Neural cell (in vitro differentiated cells): ENCODE data around the gene TGM5. TPM values are rescaled to one million over a fixed set of nuclear protein-coding genes. Genes with fewer than 3 reads are reported as not detected.

Experiments
- H2AFZ ChIP-seq: fragments of 200-600, 300-800 bp; sonication (generic), shearing (Covaris generic); 2 replicates; pipeline ENCODE4 v1.6.0; 2014; ENCODE audit warnings: low read depth, mild to moderate bottlenecking, antibody characterized with exemption, low read length, moderate library complexity
- H3F3A ChIP-seq: fragments of 200-600 bp; shearing (Covaris generic); 2 replicates; pipeline ENCODE4 v1.6.1; 2016; ENCODE audit warnings: mild to moderate bottlenecking, moderate library complexity, mixed read lengths, antibody characterized with exemption, low read length; ENCODE audit not compliant: insufficient read depth, poor library complexity, severe bottlenecking
- H3K27ac ChIP-seq: fragments of 200-600, 300-800 bp; sonication (generic), shearing (Covaris generic); 2 replicates; pipeline ENCODE4 v1.5.1; 2014; ENCODE audit warnings: mild to moderate bottlenecking, low read length, moderate library complexity
- H3K27me3 ChIP-seq: fragments of 300-800, 200-600 bp; sonication (generic), shearing (Covaris generic); 2 replicates; pipeline ENCODE4 v1.6.0; 2014; ENCODE audit warnings: mild to moderate bottlenecking, low read depth, low read length, moderate library complexity; ENCODE audit not compliant: insufficient read depth
- H3K36me3 ChIP-seq: fragments of 300-800, 200-600 bp; sonication (generic), shearing (Covaris generic); 2 replicates; pipeline ENCODE4 v1.5.1; 2014; ENCODE audit warnings: mild to moderate bottlenecking, antibody characterized with exemption, low read length, moderate library complexity; ENCODE audit not compliant: insufficient read depth
- H3K4me2 ChIP-seq: fragments of 300-800, 200-600 bp; sonication (generic), shearing (Covaris generic); 2 replicates; pipeline ENCODE4 v1.6.0; 2014; ENCODE audit warnings: mild to moderate bottlenecking, low read length
- H3K4me3 ChIP-seq: fragments of 300-800, 200-600 bp; sonication (generic), shearing (Covaris generic); 2 replicates; pipeline ENCODE4 v1.5.1; 2014; ENCODE audit warnings: mild to moderate bottlenecking, low read length, moderate library complexity
- H3K79me2 ChIP-seq: fragments of 200-600 bp; shearing (Covaris generic); replicated peaks from 2 replicates; pipeline ENCODE4 v1.6.0; 2014; ENCODE audit warnings: mild to moderate bottlenecking, low read length, moderate library complexity; ENCODE audit not compliant: insufficient read depth
- H3K9ac ChIP-seq: fragments of 300-800, 200-600 bp; sonication (generic), shearing (Covaris generic); 2 replicates; pipeline ENCODE4 v1.6.1; 2016; ENCODE audit warnings: mild to moderate bottlenecking, low read length, mixed read lengths
- H3K9me2 ChIP-seq: fragments of 200-600 bp; shearing (Covaris generic); 2 replicates; pipeline ENCODE4 v1.6.1; 2016; ENCODE audit warnings: mild to moderate bottlenecking, low read length, mixed read lengths; ENCODE audit not compliant: insufficient read depth
- H3K9me3 ChIP-seq: fragments of 200-600, 300-800 bp; sonication (generic), shearing (Covaris generic); 2 replicates; pipeline ENCODE4 v1.6.1; 2016; ENCODE audit warnings: mild to moderate bottlenecking, mixed run types, low read length, moderate library complexity, mixed read lengths
- H4K20me1 ChIP-seq: fragments of 200-600 bp; shearing (Covaris generic); 2 replicates; pipeline ENCODE4 v1.6.1; 2016; ENCODE audit warnings: mild to moderate bottlenecking, mixed run types; ENCODE audit not compliant: insufficient read depth
- CTCF ChIP-seq: fragments of 450-650 bp; IDR thresholded peaks from 2 replicates; pipeline ENCODE4 v1.5.1; 2014; ENCODE audit warnings: antibody characterized with exemption, mild to moderate bottlenecking, moderate library complexity; ENCODE audit not compliant: poor library complexity, severe bottlenecking
- EP300 ChIP-seq: fragments of 450-650 bp; conservative IDR thresholded peaks from 2 replicates; pipeline ENCODE4 v1.6.1; 2014; ENCODE audit warnings: antibody characterized with exemption, mild to moderate bottlenecking, moderate library complexity; ENCODE audit not compliant: poor library complexity, severe bottlenecking
- EZH2 ChIP-seq: fragments of 200-600, 300-800 bp; shearing (Covaris generic), sonication (generic); IDR thresholded peaks from 2 replicates; pipeline ENCODE4 v1.6.1; 2014; ENCODE audit warnings: antibody characterized with exemption, low read length, borderline replicate concordance, mild to moderate bottlenecking; ENCODE audit not compliant: insufficient read depth, poor library complexity, severe bottlenecking
- MXI1 ChIP-seq: fragments of 450-650 bp; conservative IDR thresholded peaks from 2 replicates; pipeline ENCODE4 v1.6.1; 2014; ENCODE audit warnings: antibody characterized with exemption, mild to moderate bottlenecking; ENCODE audit not compliant: poor library complexity, severe bottlenecking
- POLR2AphosphoS5 ChIP-seq: IDR thresholded peaks from 2 replicates; pipeline ENCODE4 v1.6.1; 2012
- RAD21 ChIP-seq: fragments of 450-650 bp; conservative IDR thresholded peaks from 2 replicates; pipeline ENCODE4 v1.6.1; 2014; ENCODE audit warnings: antibody characterized with exemption, mild to moderate bottlenecking, moderate library complexity
- SMC3 ChIP-seq: fragments of 450-650 bp; conservative IDR thresholded peaks from 2 replicates; pipeline ENCODE4 v1.6.1; 2014; ENCODE audit warnings: antibody characterized with exemption, mild to moderate bottlenecking, moderate library complexity; ENCODE audit not compliant: poor library complexity
- TAF1 ChIP-seq: IDR thresholded peaks from 2 replicates; pipeline ENCODE4 v1.6.1; 2012; ENCODE audit warnings: low read depth
- polyA plus RNA-seq: library from polyadenylated mRNA; depleted of rRNA; stranded (reverse); fragments of >200 nt; gene quantifications from 2 replicates; pipeline ENCODE4 v1.2.3, GENCODE V29; 2014
- TF ChIP-seq, protein P1 (sequence below): IDR thresholded peaks from 2 replicates; pipeline ENCODE4 v1.6.1; 2012; ENCODE audit warnings: borderline replicate concordance

Gene TGM5
- polyA plus RNA-seq, 1 donor from 2014 or later = not detected

- Histone ChIP-seq H3K9me3 (no peaks in the 10 kb centered on the region), H3K9ac (no peak overlapping the region), H3K36me3 (no peaks in the 10 kb centered on the region), H3K4me3 (no peak overlapping the region), H3F3A (no peaks in the 10 kb centered on the region), H3K27me3 (no peaks in the 10 kb centered on the region), H3K79me2 (no peaks in the 10 kb centered on the region), H3K9me2 (no peaks in the 10 kb centered on the region), H2AFZ (no peak overlapping the region), H4K20me1 (no peaks in the 10 kb centered on the region), H3K27ac (no peak overlapping the region), H3K4me2 (no peak overlapping the region)
- TF ChIP-seq, protein P1, sequence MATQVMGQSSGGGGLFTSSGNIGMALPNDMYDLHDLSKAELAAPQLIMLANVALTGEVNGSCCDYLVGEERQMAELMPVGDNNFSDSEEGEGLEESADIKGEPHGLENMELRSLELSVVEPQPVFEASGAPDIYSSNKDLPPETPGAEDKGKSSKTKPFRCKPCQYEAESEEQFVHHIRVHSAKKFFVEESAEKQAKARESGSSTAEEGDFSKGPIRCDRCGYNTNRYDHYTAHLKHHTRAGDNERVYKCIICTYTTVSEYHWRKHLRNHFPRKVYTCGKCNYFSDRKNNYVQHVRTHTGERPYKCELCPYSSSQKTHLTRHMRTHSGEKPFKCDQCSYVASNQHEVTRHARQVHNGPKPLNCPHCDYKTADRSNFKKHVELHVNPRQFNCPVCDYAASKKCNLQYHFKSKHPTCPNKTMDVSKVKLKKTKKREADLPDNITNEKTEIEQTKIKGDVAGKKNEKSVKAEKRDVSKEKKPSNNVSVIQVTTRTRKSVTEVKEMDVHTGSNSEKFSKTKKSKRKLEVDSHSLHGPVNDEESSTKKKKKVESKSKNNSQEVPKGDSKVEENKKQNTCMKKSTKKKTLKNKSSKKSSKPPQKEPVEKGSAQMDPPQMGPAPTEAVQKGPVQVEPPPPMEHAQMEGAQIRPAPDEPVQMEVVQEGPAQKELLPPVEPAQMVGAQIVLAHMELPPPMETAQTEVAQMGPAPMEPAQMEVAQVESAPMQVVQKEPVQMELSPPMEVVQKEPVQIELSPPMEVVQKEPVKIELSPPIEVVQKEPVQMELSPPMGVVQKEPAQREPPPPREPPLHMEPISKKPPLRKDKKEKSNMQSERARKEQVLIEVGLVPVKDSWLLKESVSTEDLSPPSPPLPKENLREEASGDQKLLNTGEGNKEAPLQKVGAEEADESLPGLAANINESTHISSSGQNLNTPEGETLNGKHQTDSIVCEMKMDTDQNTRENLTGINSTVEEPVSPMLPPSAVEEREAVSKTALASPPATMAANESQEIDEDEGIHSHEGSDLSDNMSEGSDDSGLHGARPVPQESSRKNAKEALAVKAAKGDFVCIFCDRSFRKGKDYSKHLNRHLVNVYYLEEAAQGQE = no peak
- TF ChIP-seq CTCF (no peak), RAD21 (no peak), SMC3 (no peak), POLR2AphosphoS5 (no peak), TAF1 (no peak)
Observed at GRCh38 chr15:43241100-43241499, 25.6 kb downstream of the TGM5 start.

DNA sequence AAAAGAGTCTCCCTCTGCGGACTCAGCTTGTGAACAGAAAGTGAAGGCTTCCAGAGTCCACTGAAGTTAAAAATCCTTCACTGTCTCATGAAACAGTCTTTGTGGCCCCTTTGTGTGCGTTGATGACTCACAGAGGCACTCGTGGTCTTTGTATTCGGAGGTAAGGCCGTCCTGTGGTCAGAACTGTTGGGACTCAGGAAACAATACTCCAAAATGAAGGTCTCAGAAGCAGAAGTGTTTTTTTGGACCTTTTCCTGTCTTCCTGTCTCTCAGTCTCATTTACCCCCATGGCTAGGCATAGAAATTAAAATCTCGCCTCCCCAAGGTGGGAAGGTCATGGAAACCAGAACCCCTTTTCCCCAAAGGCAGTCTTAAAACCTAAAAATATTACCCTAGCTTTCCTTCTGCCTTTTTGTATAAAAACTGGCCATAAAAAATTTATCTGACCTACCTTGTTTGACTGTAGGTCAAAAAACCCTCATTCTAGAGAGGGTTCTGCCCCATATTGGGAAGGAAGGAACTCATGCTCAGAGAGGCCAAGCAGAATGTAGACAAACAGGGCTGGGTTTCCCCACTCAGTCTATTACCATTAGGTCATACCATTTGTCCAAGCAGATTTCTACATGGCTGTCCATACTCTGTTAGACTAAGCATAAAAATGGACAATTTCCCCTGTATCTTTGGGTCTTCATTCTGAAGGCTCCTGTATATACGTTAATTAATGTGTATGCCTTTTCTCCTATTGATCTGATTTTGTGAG, 26.8 kb downstream of the TGM5 start:
- H2AFZ ChIP-seq = no peak overlapping the region
- H3K27me3 ChIP-seq = no peaks in the 10 kb centered on the region
- H3F3A ChIP-seq = no peaks in the 10 kb centered on the region
- no peak overlapping the region for H3K4me3 ChIP-seq
- TF ChIP-seq CTCF = no peak
- TF ChIP-seq, protein P1 = no peak
- no peak for TF ChIP-seq EZH2
- no peak for TF ChIP-seq POLR2AphosphoS5
- no peak for TF ChIP-seq EP300
- no peak for TF ChIP-seq RAD21
- no peak for TF ChIP-seq MXI1
- TF ChIP-seq SMC3 = no peak
- TF ChIP-seq TAF1 = no peak
- H3K9ac ChIP-seq = no peak overlapping the region
- no peaks in the 10 kb centered on the region for H3K36me3 ChIP-seq
- no peaks in the 10 kb centered on the region for H4K20me1 ChIP-seq
- no peaks in the 10 kb centered on the region for H3K79me2 ChIP-seq
- no peak overlapping the region for H3K27ac ChIP-seq
- no peak overlapping the region for H3K4me2 ChIP-seq
- no peaks in the 10 kb centered on the region for H3K9me3 ChIP-seq
- no peaks in the 10 kb centered on the region for H3K9me2 ChIP-seq
